ENCODE measurements around the gene DNM1.

Gene DNM1

DNA sequence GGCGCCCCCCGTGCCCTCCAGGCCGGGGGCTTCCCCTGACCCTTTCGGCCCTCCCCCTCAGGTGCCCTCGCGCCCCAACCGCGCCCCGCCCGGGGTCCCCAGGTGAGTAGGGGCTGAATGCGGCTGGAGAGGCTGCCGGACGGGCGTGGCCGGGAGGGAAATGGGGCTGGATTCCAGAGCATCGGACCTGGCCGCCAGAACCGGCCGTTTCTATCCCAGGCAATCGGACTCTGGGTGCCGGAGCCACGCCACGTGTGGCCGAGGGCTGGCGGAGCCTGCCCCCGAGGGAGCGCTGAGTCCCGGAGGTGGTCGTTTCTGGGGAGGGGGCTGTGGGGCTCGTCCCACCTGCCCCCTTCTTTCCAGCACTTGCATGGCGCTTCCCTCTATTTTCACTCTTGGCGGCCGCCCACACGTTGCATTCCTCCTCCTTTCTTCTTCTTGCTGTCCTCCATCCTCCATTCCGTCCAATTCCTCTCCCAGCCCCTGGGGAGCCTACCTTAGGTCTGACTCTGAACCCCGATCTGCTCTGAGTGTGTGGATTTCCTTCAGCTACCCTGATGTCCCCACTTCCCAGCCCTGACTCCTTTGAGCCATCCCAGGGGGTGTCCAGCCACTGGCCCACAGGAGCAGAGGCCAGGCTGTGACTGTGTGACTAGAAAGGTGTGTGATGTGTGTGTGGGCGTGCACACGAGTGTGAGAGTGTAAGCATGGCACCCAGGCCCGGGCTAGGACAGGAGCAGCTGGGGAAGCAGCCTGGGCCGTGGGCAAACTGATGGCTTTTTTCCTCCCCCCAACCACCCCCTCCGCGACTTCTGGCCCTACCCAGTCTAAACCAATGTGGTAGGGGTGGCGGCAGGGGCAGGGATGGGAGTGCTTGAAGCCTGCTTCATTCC, 47.9 kb downstream of the DNM1 start:
- no peak for DNase-seq (ENCODE audit: low read depth)

DNA sequence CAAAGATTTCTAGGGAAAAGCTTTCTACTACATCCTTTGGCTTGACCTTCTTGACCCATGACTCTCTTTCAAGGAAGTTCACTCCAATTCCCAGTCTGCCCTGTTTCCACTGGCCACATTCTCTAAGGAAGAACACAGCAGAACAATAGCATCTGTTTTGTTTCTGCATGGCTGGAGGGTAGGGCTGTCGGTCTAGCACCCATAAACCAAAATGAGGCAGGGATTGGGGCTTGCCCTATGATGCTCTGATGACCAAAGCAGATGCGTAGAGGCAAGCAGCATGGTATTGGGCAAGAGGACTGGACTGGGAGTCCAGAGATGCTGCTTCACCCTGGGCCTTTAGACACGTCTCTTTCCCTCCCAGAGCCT, 48.5 kb downstream of the DNM1 start:
- DNase-seq (ENCODE audit: low read depth): no peak

DNA sequence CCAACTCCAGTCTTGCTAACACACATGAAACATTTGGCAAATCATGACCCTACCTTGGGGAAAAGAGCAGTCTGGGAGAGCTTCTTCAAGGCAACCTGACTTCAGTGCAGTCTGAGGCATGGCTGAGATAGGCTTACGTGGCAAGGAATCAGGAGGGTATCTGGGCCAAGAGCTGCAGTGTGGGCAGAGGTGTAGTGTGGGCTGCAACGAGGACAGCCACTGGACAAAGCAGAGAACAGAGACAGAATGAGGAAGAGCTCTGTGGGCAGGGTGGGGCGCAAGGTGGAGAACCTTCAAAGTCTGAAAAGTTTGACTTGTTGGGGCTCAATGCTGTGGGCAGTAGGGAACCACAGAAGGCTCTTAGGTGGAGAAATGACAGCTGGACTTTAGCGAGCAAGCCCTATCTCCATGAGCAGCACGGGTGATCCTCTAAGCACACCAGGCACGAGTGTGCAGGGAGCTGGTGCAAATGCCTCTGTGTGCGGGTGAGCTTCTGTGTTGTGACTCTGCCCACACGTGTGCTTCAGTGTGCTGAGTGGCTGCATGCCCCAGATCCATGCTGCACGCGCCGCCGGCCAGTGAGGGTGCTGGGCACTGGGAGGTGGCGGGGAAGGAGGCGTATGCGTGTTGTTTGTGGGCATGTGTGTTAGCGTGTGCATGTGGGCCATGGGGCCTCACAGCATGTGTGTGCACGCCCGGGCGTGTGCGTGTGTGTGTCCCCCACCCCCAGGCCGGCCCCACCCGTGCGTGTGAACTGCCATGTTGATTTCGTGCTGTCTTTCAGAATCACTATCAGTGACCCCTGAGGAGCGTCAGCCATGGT, 49.3 kb downstream of the DNM1 start:
- DNase-seq (ENCODE audit: low read depth): no peak

DNA sequence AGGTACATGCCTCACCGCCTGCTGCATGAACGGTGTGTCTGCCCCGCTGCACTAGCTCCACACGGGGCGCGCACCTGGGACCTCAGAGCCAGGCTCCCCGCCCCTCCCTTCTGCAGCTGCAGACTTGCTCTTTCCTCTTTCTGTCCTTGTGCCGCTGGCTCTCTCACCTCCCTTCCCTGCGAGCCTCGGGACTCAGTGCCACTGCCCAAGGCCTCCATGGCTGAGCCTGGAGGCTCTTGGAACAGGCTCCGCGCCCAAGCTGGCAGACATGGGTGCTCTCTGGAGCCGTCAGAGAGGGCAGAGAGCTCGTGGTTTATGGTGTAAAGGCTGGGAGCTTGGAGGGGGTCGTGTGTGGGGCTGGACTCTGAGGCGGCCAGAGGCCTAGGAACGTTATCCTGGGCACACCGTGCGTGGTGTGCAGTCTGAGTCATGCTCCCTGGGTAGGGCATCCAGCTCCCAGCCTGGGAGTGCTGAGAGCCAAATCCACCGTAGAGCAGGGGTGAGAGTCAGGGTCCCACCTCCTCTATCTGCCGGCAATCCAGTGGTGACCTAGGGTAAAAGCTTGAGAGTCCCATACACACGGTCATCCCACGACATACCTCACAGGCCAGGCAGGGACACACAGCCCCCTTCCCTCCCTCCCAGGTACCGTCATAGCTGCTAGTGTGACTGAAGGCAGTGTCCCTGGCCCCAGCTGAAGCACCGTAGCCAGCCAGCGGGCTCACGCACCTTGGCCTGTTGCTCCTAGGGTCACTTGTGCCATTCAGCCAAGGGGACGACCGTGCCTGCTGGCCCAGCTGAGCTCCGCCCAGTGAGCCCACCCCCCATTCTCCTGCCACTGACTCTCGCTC, 50.2 kb downstream of the DNM1 start:
- no peak for DNase-seq (ENCODE audit: low read depth)

DNA sequence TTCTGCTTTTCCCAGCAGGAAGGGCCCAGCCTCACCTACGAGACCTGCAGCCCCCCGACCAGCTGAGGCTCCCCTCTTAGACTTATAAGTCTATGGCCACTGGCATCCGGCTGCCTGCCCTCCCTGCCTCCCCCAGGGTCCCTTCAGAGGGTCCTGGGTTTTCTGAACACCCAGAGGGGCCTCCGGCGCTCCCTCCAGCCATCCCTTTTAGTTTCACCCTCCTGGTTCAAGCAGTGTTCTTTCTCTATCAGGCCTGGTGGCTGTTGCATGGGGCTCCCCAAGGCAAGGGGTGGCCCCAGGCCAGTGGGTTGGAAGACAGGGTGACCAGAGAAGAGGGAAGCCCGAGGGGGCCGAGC, 50.8 kb downstream of the DNM1 start:
- no peak for DNase-seq (ENCODE audit: low read depth)

DNA sequence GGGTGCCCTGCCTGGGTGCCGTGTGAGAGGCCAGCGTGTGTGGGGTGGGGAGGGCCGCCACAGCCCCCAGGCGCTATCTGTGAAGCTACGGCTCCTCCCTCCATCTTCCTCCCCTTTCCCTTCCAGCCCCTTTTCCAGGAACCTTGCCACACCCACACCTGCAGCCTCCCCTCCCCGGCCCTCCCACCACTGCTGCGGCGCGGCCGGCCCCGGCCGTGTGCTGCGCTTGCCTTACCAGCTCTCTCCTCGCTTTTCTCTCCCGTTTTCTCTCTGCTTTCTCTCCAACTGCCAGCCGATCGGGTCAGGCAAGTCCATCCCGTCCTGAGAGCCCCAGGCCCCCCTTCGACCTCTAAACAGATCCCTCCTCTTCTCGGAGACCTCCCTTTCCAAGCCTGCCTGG, 51.2 kb downstream of the DNM1 start:
- no peak for DNase-seq (ENCODE audit: low read depth)

DNA sequence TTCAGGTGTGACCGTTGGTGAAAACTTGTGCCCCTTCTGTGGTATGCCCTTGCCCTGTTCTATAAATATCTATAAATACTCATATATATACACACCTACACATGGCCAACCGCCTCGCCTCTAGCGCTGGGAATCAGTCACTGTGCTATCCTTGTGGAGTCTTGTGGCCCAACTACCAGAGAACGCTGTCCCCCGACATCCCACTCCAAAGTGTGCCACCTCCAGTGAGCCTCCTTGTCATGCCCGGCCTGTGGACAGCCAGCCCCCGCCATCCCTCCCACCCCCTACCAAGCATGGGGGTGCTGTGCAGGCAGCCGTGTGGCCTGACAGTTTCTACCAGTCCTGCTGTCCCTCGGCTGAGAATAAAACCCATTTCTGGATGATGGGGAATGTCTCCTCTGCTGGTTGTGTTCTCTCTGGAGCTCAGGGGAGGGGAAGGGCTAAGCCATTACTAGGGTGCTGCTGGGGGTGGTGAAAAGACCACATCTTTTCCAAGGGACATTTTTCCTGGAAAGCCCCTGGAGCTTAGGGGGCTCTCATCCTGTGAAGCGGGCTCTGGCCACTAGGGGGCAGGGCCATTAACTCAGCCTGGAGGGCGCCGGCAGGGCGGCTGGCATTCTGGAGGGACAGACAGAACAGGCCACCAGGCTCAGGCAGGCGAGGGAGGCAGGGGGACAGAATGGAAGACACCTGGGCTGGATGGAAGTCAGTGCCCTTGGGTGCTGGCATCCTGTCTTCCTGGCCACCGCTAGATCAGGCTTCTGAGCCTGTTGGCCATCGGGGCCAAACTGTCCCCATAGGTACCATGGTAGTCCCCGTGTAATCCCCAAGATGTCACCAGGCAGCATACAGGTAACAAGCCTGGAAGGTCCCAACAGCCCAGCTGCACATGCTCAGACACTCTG, 51.9 kb downstream of the DNM1 start:
- no peak for DNase-seq (ENCODE audit: low read depth)

DNA sequence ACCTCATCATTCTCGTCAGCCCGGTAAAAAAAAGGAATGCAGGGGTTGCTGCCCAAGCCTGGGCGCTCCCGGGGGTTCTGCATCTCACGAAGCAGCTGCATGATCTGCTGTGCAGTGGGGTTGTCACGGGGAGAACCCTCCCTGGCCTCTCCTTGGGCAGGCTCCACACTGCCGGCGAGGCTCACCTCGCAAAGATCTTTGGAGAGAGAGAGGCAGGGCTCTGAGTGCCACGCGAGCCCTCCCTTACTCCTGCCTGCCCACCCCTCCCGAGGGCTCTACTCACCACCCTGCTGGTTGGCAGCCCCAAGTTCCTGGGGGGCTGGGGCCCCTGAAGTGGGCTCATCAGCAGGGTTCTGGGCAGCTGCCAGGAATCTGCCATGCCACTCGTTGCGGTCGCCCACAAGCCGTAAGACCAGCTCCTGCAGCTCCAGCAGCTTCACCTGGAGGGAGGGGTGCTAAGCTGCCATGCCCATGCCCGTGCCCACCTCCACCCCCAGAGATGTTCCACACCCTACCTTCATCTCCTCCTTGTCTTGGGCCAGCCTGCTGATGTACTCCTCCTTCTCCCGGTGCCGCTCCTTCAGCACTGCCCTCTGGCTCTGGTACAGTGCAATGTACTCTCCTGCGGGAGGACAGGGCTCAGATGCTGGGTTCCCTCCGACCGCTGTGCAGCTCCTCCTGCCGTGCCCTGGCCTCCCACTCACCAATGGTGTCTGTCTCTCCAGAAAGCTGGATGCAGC, 54.1 kb downstream of the DNM1 start:
- DNase-seq (ENCODE audit: low read depth): no peak

DNA sequence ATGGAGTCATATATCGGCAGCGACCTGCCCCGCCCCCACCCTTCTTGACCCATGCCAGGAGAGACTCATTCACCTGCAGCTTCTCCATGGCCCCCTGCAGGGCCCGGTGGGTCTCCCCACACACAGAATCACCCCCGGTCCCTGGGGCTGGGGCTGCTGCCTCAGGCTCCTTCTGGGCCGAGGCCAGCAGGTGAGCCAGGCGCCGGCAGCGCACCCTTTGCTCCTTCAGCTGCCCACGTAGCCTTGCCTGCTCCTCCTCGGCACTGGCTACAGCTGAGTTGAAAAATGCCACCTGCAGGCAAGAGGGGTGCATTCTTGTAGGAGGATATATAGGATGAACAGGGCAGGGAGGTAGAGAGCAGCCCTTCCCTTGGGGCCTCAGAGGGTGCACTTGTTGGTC, 54.7 kb downstream of the DNM1 start:
- no peak for DNase-seq (ENCODE audit: low read depth)

DNA sequence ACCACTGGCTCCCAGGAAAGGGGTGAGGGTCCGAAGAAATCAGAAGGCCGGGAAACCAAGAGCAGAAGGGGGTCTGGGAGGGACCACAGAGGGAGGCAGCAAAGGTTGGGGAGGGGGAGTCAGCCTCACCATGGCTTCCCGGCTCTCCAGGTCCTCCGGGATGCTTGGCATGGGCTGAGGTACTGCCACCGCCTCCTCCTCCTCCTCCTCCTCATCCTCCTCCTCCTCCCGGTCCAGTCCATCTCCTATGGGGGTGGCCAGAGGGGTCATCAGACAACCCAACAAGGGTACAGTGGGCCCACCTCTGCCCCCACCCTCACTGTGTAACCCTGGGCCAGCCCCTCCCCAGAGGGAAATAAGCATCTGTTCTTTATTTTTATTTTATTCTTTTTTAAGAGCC, 55.1 kb downstream of the DNM1 start:
- no peak for DNase-seq (ENCODE audit: low read depth)

DNA sequence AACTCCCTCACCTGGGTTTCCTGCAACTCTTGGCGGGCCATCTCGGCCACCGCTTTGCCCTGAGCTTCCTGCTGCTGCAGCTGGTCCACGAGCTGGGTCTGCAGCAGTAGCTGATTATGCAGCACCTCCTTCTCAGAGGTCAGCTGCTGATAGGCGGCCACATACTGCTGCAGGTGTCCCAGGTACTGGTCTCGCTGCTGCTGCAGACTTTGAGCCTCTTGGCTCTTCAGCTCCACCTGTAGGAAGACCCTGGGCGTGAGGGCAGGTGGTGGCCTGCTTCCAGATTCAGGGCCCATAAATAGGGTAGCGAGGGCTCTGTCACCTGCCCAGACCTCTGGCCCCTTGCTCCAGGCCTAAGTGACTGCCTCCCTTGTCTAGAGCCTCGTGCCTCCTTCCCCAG, 56.0 kb downstream of the DNM1 start:
- DNase-seq (ENCODE audit: low read depth): no peak

DNA sequence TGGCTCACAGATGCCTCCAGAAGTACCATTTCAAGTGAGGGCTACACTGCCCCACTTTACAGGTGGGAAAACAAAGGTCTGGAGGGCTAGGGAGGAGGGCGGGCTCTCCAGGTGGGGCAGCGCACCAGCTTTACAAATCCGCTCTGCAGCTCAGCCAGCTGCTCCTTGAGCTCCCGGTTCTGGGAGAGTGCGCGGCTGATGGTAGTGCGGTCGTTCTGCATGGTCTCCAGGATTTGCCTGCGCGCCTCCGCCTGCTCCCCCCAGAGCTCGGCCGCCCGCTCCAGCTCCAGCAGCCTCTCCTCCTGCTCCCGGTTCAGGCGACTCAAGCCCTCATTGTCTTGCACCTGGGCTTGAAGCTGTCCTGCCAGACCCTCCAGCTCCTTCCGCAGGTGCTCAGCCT, 57.2 kb downstream of the DNM1 start:
- no peak for DNase-seq (ENCODE audit: low read depth)

DNA sequence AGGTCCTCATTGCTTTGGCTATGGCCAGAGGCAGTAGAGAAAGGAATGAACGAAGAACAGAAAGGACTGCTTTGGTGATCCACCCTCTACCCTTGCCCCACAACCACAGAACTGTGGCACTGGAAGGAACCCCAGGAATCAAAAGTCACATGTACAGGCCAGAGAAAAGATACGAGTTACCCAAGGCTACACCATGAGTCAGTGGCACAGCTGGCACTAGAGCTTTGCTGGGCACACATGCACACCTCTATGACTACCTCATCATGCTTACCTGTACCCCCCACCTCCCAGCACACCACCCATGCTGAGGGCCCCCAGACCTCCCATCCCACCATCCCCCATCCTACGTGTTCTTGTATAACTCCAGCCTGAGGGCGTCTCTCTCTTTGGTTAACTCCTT, 59.5 kb downstream of the DNM1 start:
- DNase-seq (ENCODE audit: low read depth): no peak

DNA sequence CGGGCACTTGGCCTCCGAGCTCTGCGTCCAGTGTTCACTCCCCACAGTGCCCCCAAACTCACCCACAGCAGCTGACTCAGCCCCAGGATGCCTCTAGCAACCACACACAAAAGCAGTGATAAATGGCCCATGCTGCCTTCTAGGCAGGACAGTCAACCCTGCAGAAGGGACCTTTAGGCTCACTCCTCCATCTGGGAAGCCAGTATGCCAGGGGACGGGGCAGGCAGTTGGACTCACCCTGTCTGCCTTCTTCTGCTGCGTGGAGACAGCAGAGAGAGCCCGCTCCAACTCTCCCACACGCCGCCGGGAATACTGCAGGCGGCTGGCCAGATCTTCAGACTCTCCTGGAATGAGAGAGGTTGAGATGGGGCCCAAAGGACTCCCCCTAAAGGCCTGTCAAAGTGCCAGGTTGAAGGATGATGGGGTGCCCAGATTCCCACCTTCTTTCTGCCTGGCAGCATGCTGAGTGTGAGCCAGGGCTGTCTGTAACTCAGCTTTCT, 62.2 kb downstream of the DNM1 start:
- no peak for DNase-seq (ENCODE audit: low read depth)

DNA sequence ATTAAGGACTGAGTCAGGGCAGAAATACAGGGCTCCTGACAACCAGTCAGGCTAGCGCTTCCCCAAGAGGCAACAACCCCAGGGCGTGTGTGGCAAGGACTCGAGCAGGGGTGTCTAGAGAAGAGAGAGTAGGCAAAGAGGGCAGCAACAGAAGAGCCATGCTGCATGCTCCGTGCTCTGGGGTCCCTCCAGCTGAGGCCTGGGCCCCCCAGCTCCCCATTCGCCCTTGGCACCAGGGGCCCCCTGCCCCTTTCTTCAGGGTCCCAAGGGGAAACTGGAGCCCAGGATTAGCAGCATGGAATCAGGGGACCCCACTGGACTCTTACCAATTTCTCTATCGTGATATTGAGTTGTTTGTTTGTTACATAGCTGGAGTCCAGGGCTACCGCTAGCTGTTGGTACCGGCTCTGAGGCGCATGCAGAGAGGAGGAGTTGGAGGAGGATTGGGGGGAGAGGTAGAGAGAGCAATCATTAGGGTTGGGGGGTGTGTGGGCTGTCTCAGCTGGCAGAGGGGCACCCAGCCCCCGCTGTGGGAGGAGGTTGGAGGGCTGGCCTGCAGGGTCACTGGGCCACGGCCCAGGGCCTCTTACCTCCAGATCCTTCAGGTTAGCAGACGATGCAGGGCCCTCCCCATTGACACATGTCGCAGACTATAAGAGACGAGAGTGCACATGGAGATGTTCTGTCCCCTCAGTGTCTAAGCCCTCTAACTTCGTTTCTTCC, 63.9 kb downstream of the DNM1 start:
- DNase-seq (ENCODE audit: low read depth): no peak

DNA sequence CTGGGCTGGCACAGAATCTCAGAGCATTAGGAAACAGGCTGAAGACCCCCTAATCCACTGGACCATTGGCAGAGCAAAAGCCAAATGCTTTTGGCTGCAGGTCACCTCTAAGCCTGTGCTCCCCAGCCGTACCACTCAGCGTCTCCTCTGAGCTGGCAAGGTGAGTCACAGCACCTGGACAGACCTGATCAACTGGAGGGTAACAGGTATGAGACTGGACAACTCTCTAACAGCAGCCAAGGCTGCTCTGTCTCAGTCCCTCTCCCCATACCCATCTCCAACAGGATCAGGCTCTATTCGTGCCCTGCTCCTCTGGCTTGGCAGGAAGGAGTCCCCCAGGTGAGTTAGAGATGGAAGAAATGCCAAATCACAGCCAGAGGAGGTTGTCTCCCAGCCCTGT, 67.9 kb downstream of the DNM1 start:
- no peak for DNase-seq (ENCODE audit: low read depth)

DNA sequence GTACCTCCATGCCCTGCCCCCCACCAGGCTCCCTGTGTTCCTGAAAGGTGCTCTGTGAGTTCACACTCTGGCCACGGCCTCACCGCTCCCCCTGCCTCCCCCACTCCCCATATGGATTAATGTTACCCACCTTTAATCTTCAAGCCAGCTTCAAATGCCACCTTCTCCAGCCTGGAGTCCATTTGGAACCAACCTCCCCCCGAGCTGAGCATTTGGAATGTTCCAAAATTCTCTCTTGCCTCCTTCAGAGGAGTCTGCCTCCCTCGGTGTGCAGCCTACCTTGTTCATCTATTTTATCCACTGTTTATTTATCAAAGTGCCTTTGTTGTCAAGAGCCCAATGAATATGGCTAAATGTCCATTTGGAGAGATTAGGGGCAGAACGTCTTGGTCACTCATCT, 68.3 kb downstream of the DNM1 start:
- DNase-seq (ENCODE audit: low read depth): no peak

DNA sequence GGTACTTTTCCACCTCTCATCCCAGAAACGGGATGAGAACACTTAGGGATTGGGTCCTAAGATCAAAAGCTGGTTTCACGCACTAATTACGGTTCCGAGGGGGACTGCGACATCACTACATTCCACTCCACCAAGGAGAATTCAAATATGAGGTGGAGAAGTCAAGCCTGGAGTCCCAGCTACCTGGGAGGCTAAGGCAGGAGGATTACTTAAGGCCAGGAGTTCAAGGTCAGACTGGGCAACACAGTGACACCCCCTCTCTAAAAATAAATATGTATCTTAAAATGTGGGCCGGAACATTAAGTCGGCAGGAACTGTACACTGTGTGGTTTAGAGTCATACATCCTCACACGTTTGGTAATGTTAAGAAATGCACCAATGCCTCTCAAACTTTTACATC, 71.1 kb downstream of the DNM1 start:
- no peak for DNase-seq (ENCODE audit: low read depth)

DNA sequence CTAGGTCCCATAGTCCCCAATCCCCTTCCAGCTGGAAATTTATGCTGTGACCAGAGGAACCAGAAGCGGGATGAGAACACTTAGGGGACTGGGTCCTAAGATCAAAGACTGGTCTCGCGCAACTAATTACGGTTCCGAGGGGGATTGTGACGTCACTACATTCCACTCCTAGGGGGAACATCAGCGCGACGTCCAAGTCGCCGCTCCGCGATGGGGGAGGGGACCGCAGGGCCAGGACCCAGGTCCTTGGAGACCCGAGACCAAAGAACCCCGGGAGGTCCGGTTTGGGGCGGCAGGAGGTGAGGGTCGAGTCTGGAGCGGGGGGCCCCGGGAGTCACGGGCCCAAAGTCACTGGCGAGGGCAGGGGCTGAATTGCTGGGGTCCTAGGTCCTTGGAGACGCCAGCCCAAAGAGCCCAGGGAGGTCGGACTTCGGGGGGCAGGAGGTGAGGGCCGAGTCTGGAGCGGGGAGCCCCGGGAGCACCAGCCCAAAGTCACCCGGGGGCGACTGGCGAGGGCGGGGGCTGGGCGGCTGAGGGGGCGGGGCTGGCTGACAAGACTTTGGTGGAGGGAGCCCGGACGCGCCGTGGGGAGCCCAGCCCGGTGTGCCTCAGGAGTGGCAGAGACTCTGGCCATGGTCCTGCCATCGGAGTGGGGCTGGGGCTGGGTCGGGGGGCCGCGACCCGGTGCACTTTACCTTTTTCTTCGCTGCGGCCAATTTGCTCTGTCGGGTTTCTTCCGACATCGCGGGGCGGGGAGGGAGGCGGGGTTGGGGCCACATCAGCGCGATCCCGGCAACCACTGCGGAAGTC, 72.2 kb downstream of the DNM1 start, which contains the start of gene GOLGA2:
GOLGA2 (minus strand) TSS at position 810 of the 810 bp plus-strand sequence; CDS start at position 779, 31 bp downstream.
- no peak for DNase-seq (ENCODE audit: low read depth)

All from non-pigmented ciliary epithelial cell (primary cell).